Smooth muscle cell (in vitro differentiated cells): ENCODE data around the gene UMAD1. TPM values are rescaled to one million over a fixed set of nuclear protein-coding genes. Genes with fewer than 3 reads are reported as not detected.

Source experiments
- DNase-seq: peaks from one replicate; lab custom pipeline; 2025; ENCODE audit not compliant: unreplicated experiment; lab: John Stamatoyannopoulos, UW
- H2AFZ ChIP-seq: fragments of 200-600 bp; sonication (generic); 2 replicates; pipeline ENCODE4 v1.6.0; 2016; ENCODE audit warnings: antibody characterized with exemption, low read depth, mild to moderate bottlenecking
- H3F3A ChIP-seq: fragments of 200-600 bp; sonication (generic); 2 replicates; pipeline ENCODE4 v1.6.0; 2017; ENCODE audit warnings: antibody characterized with exemption, low read depth
- H3K27ac ChIP-seq: fragments of 200-600 bp; sonication (generic); 2 replicates; pipeline ENCODE4 v1.5.1; 2016; ENCODE audit warnings: low read depth, mild to moderate bottlenecking
- H3K27me3 ChIP-seq: fragments of 200-600 bp; sonication (generic); 2 replicates; pipeline ENCODE4 v1.6.1; 2016; ENCODE audit warnings: low read depth, mild to moderate bottlenecking
- H3K36me3 ChIP-seq: fragments of 200-600 bp; sonication (generic); 2 replicates; pipeline ENCODE4 v1.5.1; 2016; ENCODE audit warnings: low read depth
- H3K4me1 ChIP-seq: fragments of 200-600 bp; sonication (generic); 2 replicates; pipeline ENCODE4 v1.5.1; 2016; ENCODE audit warnings: low read depth
- H3K4me2 ChIP-seq: fragments of 200-600 bp; sonication (generic); 2 replicates; pipeline ENCODE4 v1.6.0; 2016; ENCODE audit warnings: mild to moderate bottlenecking
- H3K4me3 ChIP-seq: fragments of 200-600 bp; sonication (generic); 2 replicates; pipeline ENCODE4 v1.5.1; 2016; ENCODE audit warnings: mild to moderate bottlenecking
- H3K79me2 ChIP-seq: fragments of 200-600 bp; sonication (generic); 2 replicates; pipeline ENCODE4 v1.6.0; 2016; ENCODE audit warnings: low read depth, mild to moderate bottlenecking
- H3K9ac ChIP-seq: fragments of 200-600 bp; sonication (generic); 2 replicates; pipeline ENCODE4 v1.6.0; 2016; ENCODE audit warnings: low read depth
- H3K9me3 ChIP-seq: fragments of 200-600 bp; sonication (generic); replicated peaks from 2 replicates; pipeline ENCODE4 v1.5.1; 2016; ENCODE audit warnings: low read depth
- H4K20me1 ChIP-seq: fragments of 200-600 bp; sonication (generic); 2 replicates; pipeline ENCODE4 v1.6.0; 2016; ENCODE audit warnings: low read depth
- WGBS: methylation state at CpG from one replicate; pipeline ENCODE4 v1.1.7; 2016; ENCODE audit warnings: low lambda C conversion rate; 5-methylcytosine and 5-hydroxymethylcytosine counted together
- polyA plus RNA-seq: library from polyadenylated mRNA; unstranded; fragments of >200 nt; fragmentation: Nextera tagmentation; extraction: Ambion mirVana; gene quantifications from 2 replicates; pipeline ENCODE4 v1.2.1, GENCODE V29; 2016
- total RNA-seq: library from RNA; depleted of rRNA; stranded (reverse); fragments of >200 nt; gene quantifications from 2 replicates; pipeline ENCODE4 v1.2.3, GENCODE V29; 2014
- TF ChIP-seq, protein P1 (sequence below): fragments of 200-600 bp; sonication (generic); IDR thresholded peaks from 2 replicates; pipeline ENCODE4 v1.5.1; 2017; ENCODE audit warnings: borderline replicate concordance, mild to moderate bottlenecking, antibody characterized with exemption; ENCODE audit not compliant: insufficient read depth, poor library complexity, severe bottlenecking

UMAD1 gene
- total and polyA plus RNA-seq, 2 experiments from 2014 or later = 13.7 to 24.3 TPM

DNA sequence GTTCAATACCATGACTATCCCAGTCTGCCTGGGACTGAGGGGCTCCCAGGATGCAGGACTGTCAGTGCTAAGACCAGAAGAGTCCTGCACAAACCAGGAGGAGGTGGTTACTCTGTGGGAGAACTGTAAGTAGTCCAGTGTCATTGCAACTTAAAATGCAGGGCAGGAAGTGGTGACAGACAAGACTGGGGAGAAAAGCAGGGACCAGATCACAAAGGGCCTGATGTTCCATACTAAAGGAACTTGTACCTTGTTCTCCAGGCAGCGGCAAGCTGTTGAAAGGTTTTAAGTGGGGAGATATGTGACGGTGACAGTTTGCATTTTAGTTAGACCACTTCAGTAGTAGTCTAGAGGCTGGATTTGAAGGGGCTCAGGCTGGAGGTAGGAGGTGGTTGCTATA is 262.3 kb downstream of the UMAD1 start:
- Histone ChIP-seq H3F3A (no peaks in the 10 kb centered on the region), H3K9me3 (no peaks in the 10 kb centered on the region), H3K36me3 (no peaks in the 10 kb centered on the region), H2AFZ (no peak overlapping the region), H3K27me3 (no peaks in the 10 kb centered on the region), H3K4me3 (no peak overlapping the region), H3K9ac (no peak overlapping the region), H3K4me1 (no peaks in the 10 kb centered on the region), H3K4me2 (no peak overlapping the region), H4K20me1 (no peaks in the 10 kb centered on the region), H3K79me2 (no peaks in the 10 kb centered on the region), H3K27ac (no peak overlapping the region)
- no peak for DNase-seq
- 90% methylated on average over 2 of the region's 2 CpGs for WGBS
- TF ChIP-seq, protein P1, sequence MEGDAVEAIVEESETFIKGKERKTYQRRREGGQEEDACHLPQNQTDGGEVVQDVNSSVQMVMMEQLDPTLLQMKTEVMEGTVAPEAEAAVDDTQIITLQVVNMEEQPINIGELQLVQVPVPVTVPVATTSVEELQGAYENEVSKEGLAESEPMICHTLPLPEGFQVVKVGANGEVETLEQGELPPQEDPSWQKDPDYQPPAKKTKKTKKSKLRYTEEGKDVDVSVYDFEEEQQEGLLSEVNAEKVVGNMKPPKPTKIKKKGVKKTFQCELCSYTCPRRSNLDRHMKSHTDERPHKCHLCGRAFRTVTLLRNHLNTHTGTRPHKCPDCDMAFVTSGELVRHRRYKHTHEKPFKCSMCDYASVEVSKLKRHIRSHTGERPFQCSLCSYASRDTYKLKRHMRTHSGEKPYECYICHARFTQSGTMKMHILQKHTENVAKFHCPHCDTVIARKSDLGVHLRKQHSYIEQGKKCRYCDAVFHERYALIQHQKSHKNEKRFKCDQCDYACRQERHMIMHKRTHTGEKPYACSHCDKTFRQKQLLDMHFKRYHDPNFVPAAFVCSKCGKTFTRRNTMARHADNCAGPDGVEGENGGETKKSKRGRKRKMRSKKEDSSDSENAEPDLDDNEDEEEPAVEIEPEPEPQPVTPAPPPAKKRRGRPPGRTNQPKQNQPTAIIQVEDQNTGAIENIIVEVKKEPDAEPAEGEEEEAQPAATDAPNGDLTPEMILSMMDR = no peak

DNA sequence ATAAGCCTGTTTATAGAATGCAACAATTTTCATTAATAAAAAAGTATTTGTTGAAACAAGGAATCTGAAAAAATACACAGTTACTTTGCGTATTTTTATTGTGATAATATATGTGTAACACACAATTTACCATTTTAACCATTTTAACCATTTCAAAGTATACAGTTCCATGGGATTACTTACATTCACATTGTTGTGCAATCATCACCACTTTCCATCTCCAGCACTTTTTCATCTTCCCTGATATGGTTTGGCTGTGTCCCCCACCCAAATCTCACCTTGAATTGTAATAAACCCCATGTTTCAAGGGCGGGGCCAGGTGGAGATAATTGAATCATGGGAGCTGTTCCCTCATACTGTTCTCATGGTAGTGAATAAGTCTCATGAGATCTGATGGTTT is 266.8 kb downstream of the UMAD1 start:
- H3K9ac ChIP-seq = no peak overlapping the region
- H3K36me3 ChIP-seq = no peaks in the 10 kb centered on the region
- no peak for DNase-seq
- peaks cover 10% of the 10 kb centered on the region for H3F3A ChIP-seq
- no peaks in the 10 kb centered on the region for H3K9me3 ChIP-seq
- H3K27me3 ChIP-seq = no peaks in the 10 kb centered on the region
- no peak overlapping the region for H3K4me3 ChIP-seq
- H3K79me2 ChIP-seq = no peaks in the 10 kb centered on the region
- H4K20me1 ChIP-seq = no peaks in the 10 kb centered on the region
- WGBS = 97% methylated on average over 2 of the region's 2 CpGs
- H3K27ac ChIP-seq = no peak overlapping the region
- no peak overlapping the region for H2AFZ ChIP-seq
- TF ChIP-seq, protein P1 = no peak
- peaks cover 6% of the 10 kb centered on the region for H3K4me1 ChIP-seq
- no peak overlapping the region for H3K4me2 ChIP-seq

DNA sequence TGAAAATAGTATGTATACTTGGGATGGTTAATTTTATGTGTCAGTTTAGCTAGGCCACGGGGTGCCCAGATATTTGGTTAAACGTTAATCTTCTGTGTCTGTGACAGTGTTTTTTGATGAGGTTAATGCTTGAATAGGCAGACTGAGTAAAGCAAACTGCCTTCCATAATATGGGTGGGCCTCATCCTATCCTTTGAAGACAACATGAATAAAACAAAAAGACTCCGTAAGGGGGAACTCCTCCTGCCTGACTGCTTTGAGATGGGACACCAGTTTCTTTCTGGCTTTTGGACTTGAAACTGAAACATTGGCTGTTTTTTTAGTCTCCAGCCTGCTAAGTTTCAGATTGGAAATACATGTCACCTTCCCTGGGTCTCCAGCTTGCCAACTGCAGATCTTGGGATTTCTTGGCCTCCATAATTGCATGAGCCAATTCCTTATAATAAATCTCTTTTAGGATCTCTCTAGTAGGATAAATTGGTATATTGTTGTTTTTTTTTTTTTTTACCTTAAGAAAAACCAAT is 268.1 kb downstream of the UMAD1 start:
- no peak overlapping the region for H2AFZ ChIP-seq
- no peak for DNase-seq
- H3K4me2 ChIP-seq = no peak overlapping the region
- H3K27ac ChIP-seq = no peak overlapping the region
- H3F3A ChIP-seq = peaks cover 11% of the 10 kb centered on the region
- no peaks in the 10 kb centered on the region for H3K9me3 ChIP-seq
- H3K27me3 ChIP-seq = no peaks in the 10 kb centered on the region
- H3K4me3 ChIP-seq = no peak overlapping the region
- no peaks in the 10 kb centered on the region for H3K79me2 ChIP-seq
- TF ChIP-seq, protein P1 = no peak
- H3K4me1 ChIP-seq = peaks cover 6% of the 10 kb centered on the region
- H3K36me3 ChIP-seq = no peaks in the 10 kb centered on the region
- no peaks in the 10 kb centered on the region for H4K20me1 ChIP-seq
- WGBS = 91% methylated on average over 3 of the region's 3 CpGs
- H3K9ac ChIP-seq = no peak overlapping the region

DNA sequence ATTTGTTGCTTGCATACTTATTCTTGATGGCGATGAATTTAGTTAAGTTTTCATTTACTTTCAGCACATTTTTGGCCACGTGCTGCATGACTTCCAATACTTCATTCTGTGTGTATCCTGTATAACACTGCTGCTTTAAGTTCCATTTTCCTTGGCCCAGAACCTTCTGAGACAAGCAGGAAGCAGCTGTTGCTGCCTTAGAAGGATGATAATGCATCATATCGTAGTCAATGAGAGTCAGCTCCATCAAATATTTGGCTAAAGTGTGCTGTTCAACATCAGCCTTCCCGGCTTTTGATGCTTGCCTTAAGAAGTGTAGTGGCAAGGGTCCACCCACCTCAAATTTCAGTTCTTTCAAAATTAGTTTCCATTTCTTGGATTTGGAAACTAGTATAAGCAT is 268.8 kb downstream of the UMAD1 start:
- no peak overlapping the region for H3K9ac ChIP-seq
- H3F3A ChIP-seq = peaks cover 11% of the 10 kb centered on the region
- no peaks in the 10 kb centered on the region for H3K36me3 ChIP-seq
- H3K4me1 ChIP-seq = peaks cover 6% of the 10 kb centered on the region
- H3K4me3 ChIP-seq = no peak overlapping the region
- H3K27me3 ChIP-seq = no peaks in the 10 kb centered on the region
- H4K20me1 ChIP-seq = no peaks in the 10 kb centered on the region
- no peaks in the 10 kb centered on the region for H3K9me3 ChIP-seq
- no peak overlapping the region for H2AFZ ChIP-seq
- DNase-seq = no peak
- no peak overlapping the region for H3K4me2 ChIP-seq
- H3K79me2 ChIP-seq = no peaks in the 10 kb centered on the region
- no peak overlapping the region for H3K27ac ChIP-seq
- WGBS = 82% methylated on average over 4 of the region's 4 CpGs
- TF ChIP-seq, protein P1 = no peak
